Ishikawa (cell line): ENCODE results near the gene SALL4.

Source experiments
- CEBPB ChIP-seq: IDR thresholded peaks from 2 replicates; pipeline ENCODE4 v1.6.1; 2012
- CREB1 ChIP-seq: IDR thresholded peaks from 2 replicates; pipeline ENCODE4 v1.6.1; 2012; ENCODE audit warnings: low read depth
- EGR1 ChIP-seq: IDR thresholded peaks from 2 replicates; pipeline ENCODE4 v1.6.1; 2012
- EP300 ChIP-seq: IDR thresholded peaks from 2 replicates; pipeline ENCODE4 v1.6.1; 2012; ENCODE audit warnings: borderline replicate concordance
- FOXM1 ChIP-seq: IDR thresholded peaks from 2 replicates; pipeline ENCODE4 v1.6.1; 2012; ENCODE audit warnings: low read depth, borderline replicate concordance
- NFIC ChIP-seq: IDR thresholded peaks from 2 replicates; pipeline ENCODE4 v1.6.1; 2012
- RAD21 ChIP-seq: IDR thresholded peaks from 2 replicates; pipeline ENCODE4 v1.6.1; 2012; ENCODE audit warnings: low read depth
- REST ChIP-seq: IDR thresholded peaks from 2 replicates; pipeline ENCODE4 v1.6.1; 2012; ENCODE audit warnings: low read depth, mild to moderate bottlenecking
- TAF1 ChIP-seq: IDR thresholded peaks from 2 replicates; pipeline ENCODE4 v1.6.1; 2012; ENCODE audit warnings: low read depth, mild to moderate bottlenecking
- TCF12 ChIP-seq: IDR thresholded peaks from 2 replicates; pipeline ENCODE4 v1.6.1; 2012; ENCODE audit warnings: low read depth
- TEAD4 ChIP-seq: IDR thresholded peaks from 2 replicates; pipeline ENCODE4 v1.6.1; 2012
- YY1 ChIP-seq: IDR thresholded peaks from 2 replicates; pipeline ENCODE4 v1.6.1; 2012; ENCODE audit warnings: low read depth
- ZBTB7A ChIP-seq: IDR thresholded peaks from 2 replicates; pipeline ENCODE4 v1.6.1; 2012; ENCODE audit warnings: low read depth
- TF ChIP-seq, protein P1 (sequence below): IDR thresholded peaks from 2 replicates; pipeline ENCODE4 v1.6.1; 2012
- TF ChIP-seq, protein P2 (sequence below): IDR thresholded peaks from 2 replicates; pipeline ENCODE4 v1.6.1; 2012

The SALL4 gene

DNA sequence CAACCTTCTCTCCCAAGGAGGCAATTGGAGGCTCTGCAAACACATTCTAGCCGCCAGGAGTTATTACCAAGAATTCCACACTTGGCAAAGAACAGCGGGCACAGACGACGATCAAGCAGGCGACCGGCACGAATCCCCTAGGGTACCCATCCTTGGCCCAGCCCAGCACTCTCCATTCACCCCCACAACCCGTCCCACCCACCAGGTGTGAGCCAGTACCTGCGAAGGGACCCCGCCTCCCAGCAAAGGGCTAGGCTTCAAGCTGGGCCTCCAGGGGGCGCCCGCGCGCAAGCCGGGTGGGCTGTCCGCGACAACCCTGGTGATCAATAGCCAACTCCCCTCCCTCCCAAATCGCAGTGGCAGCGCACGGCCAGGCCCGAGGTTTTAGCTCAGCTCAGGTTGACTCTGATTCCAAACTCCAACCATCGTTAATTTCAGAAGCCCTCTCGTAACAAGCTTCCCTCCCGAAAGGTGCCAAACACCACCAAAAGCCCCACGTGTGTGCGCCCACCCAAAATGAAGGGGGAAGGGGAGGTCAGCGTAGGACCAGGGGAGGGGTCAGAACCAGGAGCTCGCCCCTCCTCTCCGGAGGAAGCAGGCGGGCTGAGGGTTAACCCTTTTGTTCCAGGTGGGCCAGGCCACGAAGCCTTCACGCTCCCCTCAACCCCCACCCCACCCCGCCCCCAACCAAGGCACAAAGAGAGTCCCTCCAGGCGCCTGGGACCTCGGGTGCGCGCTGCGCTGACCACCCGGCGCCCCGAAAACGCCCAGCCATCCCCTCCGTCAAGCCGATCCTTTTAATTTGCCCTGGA, 2.1 kb downstream of the SALL4 start:
- TF ChIP-seq FOXM1 (no peak), TEAD4 (no peak), YY1 (no peak), EP300 (no peak), RAD21 (peak; percentile 80), NFIC (no peak), REST (no peak), TAF1 (no peak), ZBTB7A (peak; percentile 98)
- TF ChIP-seq, protein P1, sequence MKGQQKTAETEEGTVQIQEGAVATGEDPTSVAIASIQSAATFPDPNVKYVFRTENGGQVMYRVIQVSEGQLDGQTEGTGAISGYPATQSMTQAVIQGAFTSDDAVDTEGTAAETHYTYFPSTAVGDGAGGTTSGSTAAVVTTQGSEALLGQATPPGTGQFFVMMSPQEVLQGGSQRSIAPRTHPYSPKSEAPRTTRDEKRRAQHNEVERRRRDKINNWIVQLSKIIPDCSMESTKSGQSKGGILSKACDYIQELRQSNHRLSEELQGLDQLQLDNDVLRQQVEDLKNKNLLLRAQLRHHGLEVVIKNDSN = no peak
- TF ChIP-seq, protein P2, sequence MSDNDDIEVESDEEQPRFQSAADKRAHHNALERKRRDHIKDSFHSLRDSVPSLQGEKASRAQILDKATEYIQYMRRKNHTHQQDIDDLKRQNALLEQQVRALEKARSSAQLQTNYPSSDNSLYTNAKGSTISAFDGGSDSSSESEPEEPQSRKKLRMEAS = no peak

DNA sequence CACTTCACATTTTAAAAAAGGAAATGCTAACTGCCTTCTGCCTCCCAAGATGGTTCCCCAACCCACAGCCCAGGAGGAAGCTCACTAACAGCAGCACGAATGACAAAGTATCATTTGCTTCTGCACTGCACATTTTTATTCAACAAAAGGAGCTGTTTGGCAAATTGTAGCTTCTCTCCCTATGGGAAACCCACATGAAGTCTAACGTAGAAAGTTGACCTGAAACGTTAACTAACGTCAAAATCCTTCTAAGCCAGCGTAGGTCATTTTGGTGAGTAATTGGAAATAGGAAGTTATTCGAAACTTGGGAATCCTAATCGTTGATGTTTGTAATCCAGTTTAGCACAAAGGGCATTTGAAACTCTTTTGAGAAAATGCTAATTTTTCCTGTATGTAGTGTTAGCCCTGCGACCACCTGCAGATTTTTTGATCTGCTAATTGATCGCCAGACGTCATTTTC, 2.9 kb downstream of the SALL4 start:
- no peak for TF ChIP-seq CEBPB
- no peak for TF ChIP-seq EGR1
- TF ChIP-seq EP300 = no peak
- TF ChIP-seq, protein P2 = no peak
- TF ChIP-seq RAD21 = no peak

DNA sequence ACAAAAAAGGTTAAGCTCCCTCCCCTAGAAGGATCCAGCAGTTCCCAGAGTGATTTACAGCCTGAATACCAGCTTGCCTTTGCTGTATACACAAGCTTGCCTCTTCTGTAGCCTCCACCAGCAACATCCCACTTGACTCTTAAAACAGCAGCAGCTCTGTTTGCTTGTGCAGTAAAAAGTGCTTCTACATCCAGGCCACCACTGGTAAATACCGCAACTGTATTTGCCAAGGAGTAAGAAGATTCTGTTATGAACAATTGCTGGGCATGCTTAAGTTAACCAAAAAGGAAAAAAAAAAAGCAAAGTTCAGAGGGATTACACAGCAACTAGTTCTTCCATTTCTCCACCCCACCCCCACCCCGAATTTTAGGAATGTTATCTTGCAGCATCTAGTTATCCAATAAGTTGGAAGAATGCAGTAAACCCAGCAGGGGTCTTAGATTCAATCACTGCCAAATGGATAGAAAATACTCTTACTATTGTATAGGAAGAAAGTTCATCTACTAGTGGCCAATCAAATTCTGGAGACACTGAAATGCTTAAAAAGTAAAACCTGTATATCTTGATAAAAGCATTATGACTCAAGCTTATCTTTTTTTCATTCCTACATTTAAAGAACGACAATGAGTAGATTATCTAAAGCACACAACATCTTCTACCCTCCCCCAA, 4.8 kb downstream of the SALL4 start:
- TF ChIP-seq NFIC (no peak), CEBPB (no peak), CREB1 (no peak)

DNA sequence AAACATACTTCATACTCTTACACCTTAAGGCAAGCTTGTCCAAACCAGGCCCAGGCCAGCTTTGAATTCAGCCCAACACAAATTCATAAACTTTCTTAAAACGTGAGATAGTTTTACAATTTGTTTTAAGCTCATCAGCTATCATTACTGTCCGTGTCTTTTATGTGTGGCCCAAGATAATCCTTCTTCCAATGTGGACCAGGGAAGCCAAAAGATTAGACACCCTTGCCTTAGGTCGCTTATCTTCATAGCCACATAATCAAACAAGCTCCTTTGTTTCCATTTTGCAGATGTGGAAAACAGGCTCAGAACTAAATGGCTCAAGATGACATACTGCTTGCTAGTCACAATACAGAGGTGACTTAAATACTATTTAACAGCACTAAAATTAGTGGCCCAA, 6.0 kb downstream of the SALL4 start:
- no peak for TF ChIP-seq ZBTB7A
- no peak for TF ChIP-seq TCF12

DNA sequence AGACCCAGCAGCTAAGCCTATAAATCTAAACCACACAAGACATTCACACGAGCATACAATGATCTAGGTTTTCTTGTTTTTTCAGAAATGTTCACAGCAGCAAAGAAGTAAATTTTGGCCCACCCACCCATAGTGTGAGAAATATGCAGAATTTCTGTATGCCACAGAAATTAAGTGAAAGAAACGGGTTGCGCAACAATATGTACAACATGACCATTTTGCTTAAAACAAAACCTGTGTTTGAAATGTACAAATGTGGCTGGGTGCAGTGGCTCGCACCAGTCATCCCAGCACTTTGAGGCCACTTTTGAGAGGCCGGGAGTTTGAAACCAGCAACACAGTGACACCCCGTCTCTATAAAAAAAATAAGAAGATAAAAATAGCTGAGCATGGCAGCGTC, 9.4 kb downstream of the SALL4 start:
- TF ChIP-seq CREB1 = no peak
- TF ChIP-seq CEBPB = peak; percentile 86
- no peak for TF ChIP-seq FOXM1
- TF ChIP-seq TAF1 = no peak

DNA sequence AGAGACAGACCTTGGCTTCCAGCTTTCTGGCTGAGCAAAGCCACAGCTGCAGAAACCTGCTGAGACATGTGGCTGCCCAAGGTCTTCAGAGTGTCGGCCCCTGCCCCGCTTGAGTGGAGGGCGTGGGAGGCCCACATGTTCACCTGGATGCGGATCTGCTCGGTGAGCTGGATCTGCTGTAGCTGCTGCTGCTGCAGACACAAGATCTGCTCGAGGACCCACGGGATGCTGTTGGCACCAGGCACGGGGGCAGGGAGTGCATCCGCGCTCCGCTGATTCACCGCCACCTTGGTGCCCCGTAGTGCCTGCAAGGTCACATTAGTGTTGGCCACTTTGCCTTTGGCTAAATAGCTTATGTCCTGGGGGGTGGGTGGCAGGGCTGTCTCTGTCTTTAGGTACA, 10.7 kb downstream of the SALL4 start:
- TF ChIP-seq CREB1 (no peak), ZBTB7A (no peak), CEBPB (no peak)
- TF ChIP-seq, protein P1 = no peak

DNA sequence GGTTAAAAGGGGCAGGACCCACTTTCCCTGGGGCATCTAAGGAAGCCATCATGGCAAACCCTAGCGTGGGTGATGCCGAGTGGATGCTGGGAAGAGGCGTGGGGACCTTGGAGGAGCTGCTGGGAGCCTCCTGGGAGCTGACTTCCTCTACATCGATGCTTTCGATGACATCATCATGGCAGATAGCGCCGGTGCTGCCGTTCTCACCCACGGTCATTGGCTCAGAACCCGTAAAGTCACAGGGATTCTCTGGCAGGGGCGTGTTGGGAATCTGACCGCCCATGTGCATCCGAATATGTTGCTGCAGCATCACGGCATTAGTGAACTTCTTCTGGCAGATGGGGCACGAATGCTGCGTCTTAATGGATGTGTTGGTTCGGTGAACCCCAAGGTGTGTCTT, 12.1 kb downstream of the SALL4 start:
- TF ChIP-seq, protein P1 = no peak
- no peak for TF ChIP-seq EP300
- TF ChIP-seq, protein P2 = no peak
- TF ChIP-seq TAF1 = no peak
- TF ChIP-seq TEAD4 = no peak
- TF ChIP-seq FOXM1 = no peak
- no peak for TF ChIP-seq TCF12
- TF ChIP-seq CREB1 = no peak
- no peak for TF ChIP-seq CEBPB
- TF ChIP-seq EGR1 = no peak
- no peak for TF ChIP-seq REST
- no peak for TF ChIP-seq ZBTB7A
- TF ChIP-seq NFIC = no peak
- no peak for TF ChIP-seq YY1
- no peak for TF ChIP-seq RAD21
